Measurements from ENCODE around the gene TRPM2.

TRPM2 gene

DNA sequence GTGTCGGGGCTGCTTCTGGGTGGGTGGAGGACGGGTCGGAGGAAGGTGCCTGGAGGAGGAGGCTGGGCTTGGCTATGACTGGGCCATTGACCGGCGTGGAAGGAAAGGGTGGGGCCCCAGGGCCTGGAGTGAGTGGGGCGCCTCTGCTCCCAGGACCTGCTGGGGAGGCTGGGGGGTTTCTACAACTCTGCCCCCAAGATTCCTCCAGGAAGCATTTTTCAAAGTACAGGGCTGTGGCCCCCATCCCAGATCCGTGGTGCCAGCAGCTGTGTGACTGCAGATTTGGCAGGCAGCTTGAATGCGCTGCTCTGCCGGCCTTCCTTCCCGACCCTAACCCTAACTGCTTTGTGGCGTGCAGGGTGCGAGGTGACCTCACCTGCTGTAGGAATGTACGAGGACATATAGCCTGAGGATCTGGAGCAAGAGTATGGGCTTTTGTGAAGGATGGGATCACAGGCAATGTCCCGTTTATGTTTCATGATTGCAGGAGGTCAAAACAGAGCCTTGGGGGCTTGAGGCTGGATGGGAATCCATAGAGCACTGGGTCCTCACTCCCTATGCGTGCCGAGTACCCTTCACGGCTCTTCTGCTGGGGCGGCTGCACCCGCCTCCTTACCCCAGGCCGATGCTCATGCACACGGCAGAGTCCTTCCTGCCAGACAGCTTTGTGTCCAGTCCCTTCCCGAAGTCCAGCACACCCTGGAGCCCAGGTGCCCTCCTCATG, 24.7 kb downstream of the TRPM2 start:
- DNase-seq (ENCODE audit: low read depth), result no peak
- H3K4me3 ChIP-seq (ENCODE audit: low read length), result no peak overlapping the region
- TF ChIP-seq, protein P1, sequence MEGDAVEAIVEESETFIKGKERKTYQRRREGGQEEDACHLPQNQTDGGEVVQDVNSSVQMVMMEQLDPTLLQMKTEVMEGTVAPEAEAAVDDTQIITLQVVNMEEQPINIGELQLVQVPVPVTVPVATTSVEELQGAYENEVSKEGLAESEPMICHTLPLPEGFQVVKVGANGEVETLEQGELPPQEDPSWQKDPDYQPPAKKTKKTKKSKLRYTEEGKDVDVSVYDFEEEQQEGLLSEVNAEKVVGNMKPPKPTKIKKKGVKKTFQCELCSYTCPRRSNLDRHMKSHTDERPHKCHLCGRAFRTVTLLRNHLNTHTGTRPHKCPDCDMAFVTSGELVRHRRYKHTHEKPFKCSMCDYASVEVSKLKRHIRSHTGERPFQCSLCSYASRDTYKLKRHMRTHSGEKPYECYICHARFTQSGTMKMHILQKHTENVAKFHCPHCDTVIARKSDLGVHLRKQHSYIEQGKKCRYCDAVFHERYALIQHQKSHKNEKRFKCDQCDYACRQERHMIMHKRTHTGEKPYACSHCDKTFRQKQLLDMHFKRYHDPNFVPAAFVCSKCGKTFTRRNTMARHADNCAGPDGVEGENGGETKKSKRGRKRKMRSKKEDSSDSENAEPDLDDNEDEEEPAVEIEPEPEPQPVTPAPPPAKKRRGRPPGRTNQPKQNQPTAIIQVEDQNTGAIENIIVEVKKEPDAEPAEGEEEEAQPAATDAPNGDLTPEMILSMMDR (conservative IDR thresholded peaks at IDR 0.05; ENCODE audit: low read length), result no peak

DNA sequence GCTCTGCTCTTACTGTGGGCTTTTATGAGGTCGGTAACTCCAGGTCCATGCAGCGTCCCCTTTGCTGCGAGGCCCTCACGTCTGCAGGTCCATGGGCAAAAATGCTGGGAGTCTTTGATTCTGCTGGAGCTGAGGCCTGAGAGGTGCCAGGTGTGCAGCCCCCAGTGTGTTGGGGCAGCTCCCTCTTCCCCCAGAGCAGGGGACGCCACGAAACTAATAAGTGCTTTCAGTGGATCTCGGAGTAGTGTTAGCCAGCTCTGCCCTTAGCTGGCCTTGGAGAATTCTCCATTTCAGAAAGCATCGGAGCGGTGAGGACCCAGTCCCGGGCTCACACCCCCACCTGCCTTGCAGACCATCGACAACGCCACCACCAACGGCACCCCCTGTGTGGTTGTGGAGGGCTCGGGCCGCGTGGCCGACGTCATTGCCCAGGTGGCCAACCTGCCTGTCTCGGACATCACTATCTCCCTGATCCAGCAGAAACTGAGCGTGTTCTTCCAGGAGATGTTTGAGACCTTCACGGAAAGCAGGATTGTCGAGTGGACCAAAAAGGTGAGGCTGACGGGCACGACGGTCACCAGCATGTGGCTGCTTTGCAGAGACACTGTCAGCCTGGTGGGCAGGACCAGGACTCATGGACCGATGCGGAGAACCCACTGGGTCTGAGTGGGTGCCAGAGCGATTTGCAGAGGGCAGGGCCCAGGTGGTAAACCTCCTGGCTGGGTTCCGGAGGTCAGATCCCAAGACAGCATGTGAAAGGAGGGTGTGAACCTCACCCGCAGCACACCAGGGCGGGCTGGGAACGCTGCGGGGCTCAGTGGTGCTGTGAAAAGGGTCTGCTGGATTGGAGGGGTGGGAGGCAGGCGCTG, 25.5 kb downstream of the TRPM2 start:
- TF ChIP-seq, protein P1 (conservative IDR thresholded peaks at IDR 0.05; ENCODE audit: low read length), result no peak
- no peak for DNase-seq (ENCODE audit: low read depth)
- no peak overlapping the region for H3K4me3 ChIP-seq (ENCODE audit: low read length)

DNA sequence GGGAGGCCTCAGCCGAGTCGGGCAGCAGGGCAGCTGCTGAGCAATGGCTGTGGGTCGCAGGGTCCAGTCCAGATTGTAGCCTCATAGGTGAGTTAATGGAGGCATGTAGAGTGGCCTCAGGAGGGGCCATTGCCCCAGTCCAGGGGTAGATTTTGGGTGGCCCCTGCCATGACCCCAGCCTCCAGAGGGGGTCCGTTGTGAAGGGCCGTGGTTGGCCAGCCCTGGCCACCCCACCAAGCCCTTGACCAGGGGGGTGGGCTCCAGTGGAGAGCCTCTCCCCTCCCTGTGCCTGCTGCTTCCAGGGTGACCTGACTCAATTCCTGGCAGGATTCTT, 26.1 kb downstream of the TRPM2 start:
- DNase-seq (ENCODE audit: low read depth), result no peak
- H3K4me3 ChIP-seq (ENCODE audit: low read length), result no peak overlapping the region
- TF ChIP-seq, protein P1 (conservative IDR thresholded peaks at IDR 0.05; ENCODE audit: low read length), result no peak

DNA sequence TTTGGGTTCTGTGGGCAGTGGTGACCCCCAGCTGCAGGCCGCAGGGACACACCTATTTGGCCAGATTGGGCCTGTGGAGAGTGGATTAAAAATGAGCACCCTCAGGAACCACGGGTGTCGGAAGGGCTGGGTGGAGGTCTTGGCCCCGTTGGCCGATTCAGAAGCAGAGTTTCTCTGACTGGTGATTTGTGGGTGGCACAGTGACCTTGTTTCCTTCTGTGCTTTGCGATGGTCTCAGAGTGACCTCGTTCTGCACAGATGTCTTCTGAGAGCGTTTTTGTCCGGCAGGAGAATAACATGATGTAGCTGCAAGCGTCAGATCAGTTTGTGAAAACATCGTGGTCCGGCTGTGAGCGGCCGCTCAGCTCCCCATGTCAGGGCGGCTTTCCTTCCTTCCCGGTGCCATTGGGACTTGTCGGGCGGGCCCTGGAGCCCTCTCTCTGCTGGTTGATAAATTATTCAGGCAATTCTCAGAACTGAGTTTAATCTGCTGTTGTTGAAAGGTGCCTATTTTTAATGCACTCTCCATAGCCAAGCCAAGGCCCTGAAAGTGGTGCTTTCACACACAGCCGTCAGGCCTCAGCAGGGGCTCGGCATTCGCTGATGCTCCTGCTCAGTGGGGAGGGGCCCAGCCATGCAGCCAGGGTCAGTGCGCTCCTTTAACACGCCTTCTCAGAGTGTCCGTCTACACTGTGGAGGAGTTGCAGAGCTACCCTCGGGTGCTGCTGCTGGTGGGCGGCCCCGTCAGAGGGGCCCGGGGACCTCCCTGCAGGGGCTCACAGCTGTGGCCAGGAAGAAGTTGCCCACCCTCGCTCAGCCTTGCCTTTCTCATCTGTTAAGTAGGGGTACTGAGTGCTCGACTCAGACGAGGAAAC, 26.8 kb downstream of the TRPM2 start:
- no peak overlapping the region for H3K4me3 ChIP-seq (ENCODE audit: low read length)
- DNase-seq (ENCODE audit: low read depth), result no peak
- TF ChIP-seq, protein P1 (conservative IDR thresholded peaks at IDR 0.05; ENCODE audit: low read length), result no peak

DNA sequence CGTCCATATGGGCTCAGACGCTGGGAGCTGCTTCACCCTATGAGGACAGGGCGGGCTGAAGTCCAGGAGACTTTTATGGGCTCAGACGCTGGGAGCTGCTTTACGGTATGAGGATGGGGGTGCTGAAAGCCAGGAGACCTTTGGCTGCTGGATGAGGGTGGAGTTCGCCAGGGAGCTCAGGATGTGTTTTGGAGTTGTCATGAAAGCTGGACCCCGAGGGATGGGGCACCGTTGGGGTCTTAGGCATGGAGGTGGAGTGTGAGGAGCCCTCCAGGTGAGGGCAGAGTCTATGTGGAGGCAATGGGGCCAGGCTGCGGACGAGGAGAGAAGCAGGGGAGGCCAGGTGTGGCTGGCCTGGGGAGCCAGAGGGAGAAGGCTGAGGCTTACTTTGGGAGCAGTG, 27.5 kb downstream of the TRPM2 start:
- TF ChIP-seq, protein P1 (conservative IDR thresholded peaks at IDR 0.05; ENCODE audit: low read length), result no peak
- DNase-seq (ENCODE audit: low read depth), result no peak
- no peak overlapping the region for H3K4me3 ChIP-seq (ENCODE audit: low read length)

DNA sequence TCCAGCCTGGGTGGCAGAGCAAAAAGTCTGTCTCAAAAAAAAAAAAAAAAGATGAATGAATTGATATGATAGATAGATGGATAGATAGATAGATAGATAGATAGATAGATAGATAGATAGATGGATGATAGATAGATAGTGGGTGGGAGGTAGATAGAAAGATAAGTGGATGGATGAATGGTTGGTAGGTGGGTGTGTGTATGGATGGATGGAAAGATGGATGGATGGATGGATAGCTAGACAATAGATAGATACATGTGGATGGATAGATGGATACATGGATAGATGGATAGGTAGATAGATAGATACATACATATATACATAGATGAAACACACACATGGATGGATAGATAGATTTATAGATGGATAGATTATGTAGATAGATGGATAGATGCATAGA, 28.5 kb downstream of the TRPM2 start:
- DNase-seq (ENCODE audit: low read depth), result no peak
- no peak overlapping the region for H3K4me3 ChIP-seq (ENCODE audit: low read length)
- TF ChIP-seq, protein P1 (conservative IDR thresholded peaks at IDR 0.05; ENCODE audit: low read length), result no peak

All from AG10803 (cell line).